ENCODE measurements around the gene CD47. TPM values are rescaled to one million over a fixed set of nuclear protein-coding genes. Genes with fewer than 3 reads are reported as not detected.

CD47 gene
- total RNA-seq, 1 experiment from 2014 or later = 16.3 TPM

DNA sequence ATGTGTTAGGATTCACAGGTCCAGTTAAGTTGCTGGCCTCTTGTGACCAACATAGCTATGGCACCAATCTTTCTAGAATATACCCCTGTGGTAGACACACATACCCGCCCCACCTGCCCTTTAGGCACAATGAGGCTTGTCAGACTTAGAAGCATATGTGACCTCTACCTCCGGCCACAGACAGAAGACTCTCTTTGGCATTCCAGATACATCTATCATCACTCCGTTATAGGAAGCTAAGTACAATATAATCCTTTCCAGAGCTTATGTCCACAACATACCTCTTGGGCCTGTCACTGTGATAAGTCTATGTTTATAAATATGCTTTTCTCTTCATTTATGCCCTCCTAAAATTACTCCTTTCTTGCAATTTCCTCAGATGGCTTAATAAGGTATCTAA is 39.8 kb downstream of the CD47 start:
- DNase-seq (ENCODE audit: low spot score) = no peak
- no peak for TF ChIP-seq SOX15 (CRISPR knock-in tag; IDR thresholded peaks at IDR 0.05)
- no peak for TF ChIP-seq FOXP4 (CRISPR knock-in tag; IDR thresholded peaks at IDR 0.05)
- no peak for TF ChIP-seq ATF1 (CRISPR knock-in tag; IDR thresholded peaks at IDR 0.05)
- H3K4me3 Mint-ChIP-seq = no peak overlapping the region
- POLR2A ChIA-PET = no interaction called here
- CTCF ChIA-PET = no interaction called here
- H3K36me3 Mint-ChIP-seq = no peaks in the 10 kb centered on the region; the same call in 1 of the 2 replicates
- H3K4me1 Mint-ChIP-seq = no peaks in the 10 kb centered on the region
- no peaks in the 10 kb centered on the region for H3K9me3 Mint-ChIP-seq
- H3K27me3 Mint-ChIP-seq (ENCODE audit: low read depth) = no peaks in the 10 kb centered on the region
- no peak for ATAC-seq
- no peak overlapping the region for H3K27ac Mint-ChIP-seq

GRCh38 chr3:108047987-108048386 is 42.8 kb downstream of the CD47 start:
- no peak overlapping the region for H3K4me3 Mint-ChIP-seq
- no peak overlapping the region for H3K27ac Mint-ChIP-seq
- CTCF ChIA-PET = no interaction called here
- TF ChIP-seq JUN (CRISPR knock-in tag; IDR thresholded peaks at IDR 0.05) (no peak), USF1 (CRISPR knock-in tag; IDR thresholded peaks at IDR 0.05) (no peak), CBFB (CRISPR knock-in tag; IDR thresholded peaks at IDR 0.05; ENCODE audit: low read depth) (no peak), RORB (CRISPR knock-in tag; IDR thresholded peaks at IDR 0.05) (no peak)
- TF ChIP-seq, protein P1, sequence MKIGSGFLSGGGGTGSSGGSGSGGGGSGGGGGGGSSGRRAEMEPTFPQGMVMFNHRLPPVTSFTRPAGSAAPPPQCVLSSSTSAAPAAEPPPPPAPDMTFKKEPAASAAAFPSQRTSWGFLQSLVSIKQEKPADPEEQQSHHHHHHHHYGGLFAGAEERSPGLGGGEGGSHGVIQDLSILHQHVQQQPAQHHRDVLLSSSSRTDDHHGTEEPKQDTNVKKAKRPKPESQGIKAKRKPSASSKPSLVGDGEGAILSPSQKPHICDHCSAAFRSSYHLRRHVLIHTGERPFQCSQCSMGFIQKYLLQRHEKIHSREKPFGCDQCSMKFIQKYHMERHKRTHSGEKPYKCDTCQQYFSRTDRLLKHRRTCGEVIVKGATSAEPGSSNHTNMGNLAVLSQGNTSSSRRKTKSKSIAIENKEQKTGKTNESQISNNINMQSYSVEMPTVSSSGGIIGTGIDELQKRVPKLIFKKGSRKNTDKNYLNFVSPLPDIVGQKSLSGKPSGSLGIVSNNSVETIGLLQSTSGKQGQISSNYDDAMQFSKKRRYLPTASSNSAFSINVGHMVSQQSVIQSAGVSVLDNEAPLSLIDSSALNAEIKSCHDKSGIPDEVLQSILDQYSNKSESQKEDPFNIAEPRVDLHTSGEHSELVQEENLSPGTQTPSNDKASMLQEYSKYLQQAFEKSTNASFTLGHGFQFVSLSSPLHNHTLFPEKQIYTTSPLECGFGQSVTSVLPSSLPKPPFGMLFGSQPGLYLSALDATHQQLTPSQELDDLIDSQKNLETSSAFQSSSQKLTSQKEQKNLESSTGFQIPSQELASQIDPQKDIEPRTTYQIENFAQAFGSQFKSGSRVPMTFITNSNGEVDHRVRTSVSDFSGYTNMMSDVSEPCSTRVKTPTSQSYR (CRISPR knock-in tag; IDR thresholded peaks at IDR 0.05) = no peak
- H3K9me3 Mint-ChIP-seq = no peaks in the 10 kb centered on the region
- H3K27me3 Mint-ChIP-seq (ENCODE audit: low read depth) = no peaks in the 10 kb centered on the region
- DNase-seq (ENCODE audit: low spot score) (no peak), ATAC-seq (no peak)
- POLR2A ChIA-PET = no interaction called here
- H3K36me3 Mint-ChIP-seq = no peaks in the 10 kb centered on the region
- H3K4me1 Mint-ChIP-seq = peaks cover 12% of the 10 kb centered on the region

DNA sequence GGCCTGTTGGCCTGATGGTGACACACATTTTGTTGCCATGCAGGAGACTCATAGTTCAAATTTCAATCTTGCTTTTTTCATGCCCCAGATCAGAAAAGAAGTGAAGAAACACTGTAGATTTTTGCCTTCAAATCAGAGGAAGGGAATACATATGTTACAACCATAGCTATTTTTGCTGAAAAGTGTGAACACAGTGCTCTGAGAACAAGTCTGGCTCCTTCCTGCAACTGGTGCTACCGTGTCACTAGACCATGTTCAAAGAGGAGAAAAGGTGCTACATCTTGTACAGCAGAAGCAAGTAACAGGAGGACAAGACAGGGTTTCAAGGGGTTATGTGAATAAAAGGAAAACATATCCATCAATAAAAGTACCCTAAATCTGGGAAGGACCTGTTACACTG is 44.6 kb downstream of the CD47 start:
- TF ChIP-seq HMGA2 (CRISPR knock-in tag; IDR thresholded peaks at IDR 0.05) (no peak), TP53 (CRISPR knock-in tag; IDR thresholded peaks at IDR 0.05) (no peak), CBFB (CRISPR knock-in tag; IDR thresholded peaks at IDR 0.05; ENCODE audit: low read depth) (no peak), GRHL2 (CRISPR knock-in tag; IDR thresholded peaks at IDR 0.05; ENCODE audit: insufficient replicate concordance, severe bottlenecking) (no peak), OVOL2 (CRISPR knock-in tag; IDR thresholded peaks at IDR 0.05; ENCODE audit: borderline replicate concordance) (no peak), ZNF263 (CRISPR knock-in tag; IDR thresholded peaks at IDR 0.05; ENCODE audit: low read depth) (no peak), ATF1 (CRISPR knock-in tag; IDR thresholded peaks at IDR 0.05) (no peak)
- TF ChIP-seq, protein P1 (CRISPR knock-in tag; IDR thresholded peaks at IDR 0.05) = no peak
- TF ChIP-seq, protein P2, sequence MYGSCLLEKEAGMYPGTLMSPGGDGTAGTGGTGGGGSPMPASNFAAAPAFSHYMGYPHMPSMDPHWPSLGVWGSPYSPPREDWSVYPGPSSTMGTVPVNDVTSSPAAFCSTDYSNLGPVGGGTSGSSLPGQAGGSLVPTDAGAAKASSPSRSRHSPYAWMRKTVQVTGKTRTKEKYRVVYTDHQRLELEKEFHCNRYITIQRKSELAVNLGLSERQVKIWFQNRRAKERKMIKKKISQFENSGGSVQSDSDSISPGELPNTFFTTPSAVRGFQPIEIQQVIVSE (CRISPR knock-in tag; IDR thresholded peaks at IDR 0.05; ENCODE audit: borderline replicate concordance) = no peak
- no peak for DNase-seq (ENCODE audit: low spot score)
- Mint-ChIP-seq H3K27ac (no peak overlapping the region), H3K36me3 (no peaks in the 10 kb centered on the region), H3K27me3 (ENCODE audit: low read depth) (no peaks in the 10 kb centered on the region), H3K4me1 (peaks cover 12% of the 10 kb centered on the region), H3K4me3 (no peak overlapping the region), H3K9me3 (no peaks in the 10 kb centered on the region)
- no peak for ATAC-seq
- CTCF ChIA-PET = no interaction called here
- POLR2A ChIA-PET = no interaction called here
